ENCODE data around the gene ABCC1.
"Not testable (repeated sequence)": the region's sequence is repeated elsewhere in the genome, so short reads cannot be mapped to it uniquely, and the experiment has no call there.

ABCC1 gene

GRCh38 chr16:16149710-16150116, 200.3 kb downstream of the ABCC1 start:
- ChIA-PET CTCF (interaction anchor here (1.2 kb wide), 1 partner anchor 7 kb away, joined by 4 read pairs; no protein-coding TSS in a partner anchor), POLR2A (no interaction called here)
- DNase-seq (ENCODE audit: extremely low spot score), result no peak
- TF ChIP-seq, protein P1, sequence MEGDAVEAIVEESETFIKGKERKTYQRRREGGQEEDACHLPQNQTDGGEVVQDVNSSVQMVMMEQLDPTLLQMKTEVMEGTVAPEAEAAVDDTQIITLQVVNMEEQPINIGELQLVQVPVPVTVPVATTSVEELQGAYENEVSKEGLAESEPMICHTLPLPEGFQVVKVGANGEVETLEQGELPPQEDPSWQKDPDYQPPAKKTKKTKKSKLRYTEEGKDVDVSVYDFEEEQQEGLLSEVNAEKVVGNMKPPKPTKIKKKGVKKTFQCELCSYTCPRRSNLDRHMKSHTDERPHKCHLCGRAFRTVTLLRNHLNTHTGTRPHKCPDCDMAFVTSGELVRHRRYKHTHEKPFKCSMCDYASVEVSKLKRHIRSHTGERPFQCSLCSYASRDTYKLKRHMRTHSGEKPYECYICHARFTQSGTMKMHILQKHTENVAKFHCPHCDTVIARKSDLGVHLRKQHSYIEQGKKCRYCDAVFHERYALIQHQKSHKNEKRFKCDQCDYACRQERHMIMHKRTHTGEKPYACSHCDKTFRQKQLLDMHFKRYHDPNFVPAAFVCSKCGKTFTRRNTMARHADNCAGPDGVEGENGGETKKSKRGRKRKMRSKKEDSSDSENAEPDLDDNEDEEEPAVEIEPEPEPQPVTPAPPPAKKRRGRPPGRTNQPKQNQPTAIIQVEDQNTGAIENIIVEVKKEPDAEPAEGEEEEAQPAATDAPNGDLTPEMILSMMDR (IDR thresholded peaks at IDR 0.05; ENCODE audit: control extremely low read depth, extremely low read depth, low read depth, missing control alignments), result no peak

GRCh38 chr16:16150117-16150877, 200.9 kb downstream of the ABCC1 start:
- no peak for DNase-seq (ENCODE audit: extremely low spot score)
- POLR2A ChIA-PET, result no interaction called here
- CTCF ChIA-PET, result no interaction called here
- TF ChIP-seq, protein P1 (IDR thresholded peaks at IDR 0.05; ENCODE audit: control extremely low read depth, extremely low read depth, low read depth, missing control alignments), result no peak

- ChIA-PET CTCF (no interaction called here), POLR2A (no interaction called here)
- TF ChIP-seq, protein P1 (IDR thresholded peaks at IDR 0.05; ENCODE audit: control extremely low read depth, extremely low read depth, low read depth, missing control alignments), result no peak
- no peak for DNase-seq (ENCODE audit: extremely low spot score)
Measured at GRCh38 chr16:16150878-16151152, 201.4 kb downstream of the ABCC1 start.

DNA sequence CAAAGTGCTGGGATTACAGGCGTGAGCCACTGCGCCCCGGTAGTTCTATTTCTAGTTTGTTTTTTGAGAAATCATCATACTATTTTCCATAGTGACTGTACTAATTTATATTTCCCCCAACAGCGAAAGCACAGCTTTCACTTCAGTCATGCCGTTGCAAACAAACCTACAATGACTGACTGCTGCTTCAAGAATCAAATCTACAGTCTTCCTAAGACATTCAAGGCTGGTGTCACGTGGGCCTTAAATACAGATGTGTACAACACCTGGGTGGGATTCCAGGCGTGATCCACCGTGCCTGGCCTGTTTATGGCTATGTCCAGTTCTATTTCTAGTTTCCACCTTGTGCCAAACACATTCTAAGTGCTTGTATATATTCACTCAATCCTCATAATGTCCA, 201.9 kb downstream of the ABCC1 start:
- CTCF ChIA-PET, result no interaction called here
- no peak for DNase-seq (ENCODE audit: extremely low spot score)
- TF ChIP-seq, protein P1 (IDR thresholded peaks at IDR 0.05; ENCODE audit: control extremely low read depth, extremely low read depth, low read depth, missing control alignments), result no peak
- POLR2A ChIA-PET, result no interaction called here

DNA sequence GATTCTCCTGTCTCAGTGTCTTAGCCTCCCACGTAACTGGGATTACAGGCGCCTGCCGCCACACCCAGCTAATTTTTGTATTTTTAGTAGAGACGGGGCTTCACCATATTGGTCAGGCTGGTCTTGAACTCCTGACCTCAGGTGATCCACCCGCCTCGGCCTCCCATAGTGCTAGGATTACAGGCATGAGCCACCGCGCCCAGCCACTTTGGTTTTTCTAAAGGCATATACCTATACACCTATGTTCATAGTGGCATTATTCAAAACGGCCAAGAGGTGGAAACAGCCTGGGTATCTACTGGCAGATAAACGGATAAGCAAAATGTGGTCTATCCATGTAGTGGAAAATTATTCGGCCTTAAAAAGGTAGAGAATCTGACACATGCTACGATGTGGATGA, 203.6 kb downstream of the ABCC1 start:
- DNase-seq (ENCODE audit: extremely low spot score); POLR2A ChIA-PET; CTCF ChIA-PET: not testable (repeated sequence)

DNA sequence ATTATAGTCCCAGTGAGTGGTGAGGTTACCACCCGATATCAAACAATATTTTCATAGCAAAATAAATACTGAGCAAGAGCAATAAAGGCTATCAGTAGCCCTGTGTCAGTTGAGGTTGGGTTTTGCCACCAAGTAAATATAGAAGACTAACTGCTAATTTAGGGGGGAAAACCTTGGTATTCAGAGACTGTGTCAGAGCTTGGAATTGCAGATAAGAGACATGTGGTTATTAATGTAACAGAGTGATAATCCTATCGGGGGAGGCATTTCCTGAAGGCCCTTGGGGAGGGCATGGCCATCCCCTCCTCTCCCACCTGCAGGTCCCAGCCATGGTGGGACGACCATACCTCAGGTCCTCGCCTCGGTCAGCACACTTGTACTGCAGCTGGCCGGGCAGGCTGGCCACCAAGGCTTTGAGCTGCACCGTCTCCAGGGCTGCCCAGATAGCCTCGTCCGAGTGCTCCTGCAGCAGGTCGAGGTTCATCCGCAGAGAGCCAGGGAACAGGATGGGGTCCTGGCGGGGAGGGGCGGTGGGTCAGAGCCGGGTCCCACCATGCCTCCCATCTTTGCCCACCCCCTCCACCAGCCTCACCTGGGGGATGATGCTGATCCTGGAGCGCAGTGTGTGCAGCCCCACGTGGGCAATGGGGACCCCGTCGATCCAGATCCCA, 205.0 kb downstream of the ABCC1 start:
- TF ChIP-seq, protein P1 (IDR thresholded peaks at IDR 0.05; ENCODE audit: control extremely low read depth, extremely low read depth, low read depth, missing control alignments), result no peak
- CTCF ChIA-PET, result no interaction called here
- DNase-seq (ENCODE audit: extremely low spot score), result no peak
- POLR2A ChIA-PET, result no interaction called here

GRCh38 chr16:16155234-16155633, 205.8 kb downstream of the ABCC1 start:
- ChIA-PET POLR2A (no interaction called here), CTCF (no interaction called here)
- TF ChIP-seq, protein P1 (IDR thresholded peaks at IDR 0.05; ENCODE audit: control extremely low read depth, extremely low read depth, low read depth, missing control alignments), result no peak
- no peak for DNase-seq (ENCODE audit: extremely low spot score)

Measured in GM10248 (cell line).